K562 (cell line): ENCODE data around the gene ELMO1. TPM values are rescaled to one million over a fixed set of nuclear protein-coding genes. Genes with fewer than 3 reads are reported as not detected.
A peak's percentile ranks its signal among the peaks of the same experiment; 100 is the strongest.

Source experiments
- ATAC-seq: fragments of 200-7000 bp; cut with Tn5 transposase; 3 replicates; pipeline ENCODE4 v1.9.1; 2020; ENCODE audit warnings: moderate library complexity
- BruUV-seq: library from RNA; stranded (reverse); fragments of 400-500 nt; replicated peaks from 2 replicates; lab custom pipeline; 2021; lab: Mats Ljungman, UMichigan
- CTCF ChIA-PET: fragments of 300-600 bp; formaldehyde crosslinking; extraction: SDS; loops from one replicate; lab custom pipeline; 2021; ENCODE audit warnings: low intra/inter-chr PET ratio; lab: Yijun Ruan, JAX
- POLR2A ChIA-PET: fragments of 300-600, 350-650 bp; sonication (Branson Sonifier 250); formaldehyde crosslinking; extraction: SDS; loops from one replicate; lab custom pipeline; 2021; ENCODE audit warnings: antibody characterized with exemption, inconsistent platforms; lab: Yijun Ruan, JAX
- DNase-seq, 4 experiments: peaks; one replicate each; pipeline versions ENCODE4 v3.0.0 to v3.0.0-alpha.2; 2011 to 2018; ENCODE audit warnings: low spot score in 3 of 4, mixed read lengths in 3 of 4; ENCODE audit errors: extremely low read depth in 1 of 4
- FAIRE-seq: peaks from 2 replicates; lab custom pipeline; 2011; peaks lifted over from hg19 to GRCh38; lab: Jason Lieb, UNC
- H2AFZ ChIP-seq: 2 replicates; pipeline ENCODE4 v1.6.0; 2011; ENCODE audit warnings: low read depth, low read length, control low read depth, inconsistent platforms
- H3K27ac ChIP-seq: fragments of 200-600 bp; 3 replicates; pipeline ENCODE4 v1.8.0; 2011; ENCODE audit warnings: low read depth, mild to moderate bottlenecking, control low read depth, inconsistent platforms, low read length, moderate library complexity, mixed read lengths; ENCODE audit errors: extremely low read depth
- H3K27me3 ChIP-seq, 2 experiments: fragments of 300-600 bp in 1 of 2; 2 replicates in 1 of 2; 3 replicates in 1 of 2; pipeline versions ENCODE4 v1.6.0 to v1.8.0; 2011; ENCODE audit warnings: inconsistent platforms in 2 of 2, low read length in 2 of 2, mild to moderate bottlenecking in 1 of 2, mixed read lengths in 1 of 2, moderate library complexity in 1 of 2; ENCODE audit not compliant: control insufficient read depth in 2 of 2, insufficient read depth in 2 of 2
- H3K36me3 ChIP-seq: fragments of 300-600 bp; 3 replicates; pipeline ENCODE4 v1.8.0; 2011; ENCODE audit warnings: mild to moderate bottlenecking, low read length, inconsistent platforms; ENCODE audit not compliant: control insufficient read depth, insufficient read depth
- H3K4me1 ChIP-seq, 2 experiments: fragments of 200-600 bp in 1 of 2; replicated peaks in 1 of 2; 2 replicates in 1 of 2; 3 replicates in 1 of 2; pipeline versions ENCODE4 v1.5.1 to v1.8.0; 2011; ENCODE audit warnings: inconsistent platforms in 2 of 2, low read length in 2 of 2, mild to moderate bottlenecking in 1 of 2, mixed read lengths in 1 of 2, moderate library complexity in 1 of 2; ENCODE audit not compliant: control insufficient read depth in 2 of 2, insufficient read depth in 2 of 2
- H3K4me2 ChIP-seq: 2 replicates; pipeline ENCODE4 v1.6.1; 2011; ENCODE audit warnings: low read length, control low read depth, inconsistent platforms, mixed read lengths; ENCODE audit not compliant: insufficient read depth
- H3K4me3 ChIP-seq: fragments of 200-600 bp; sonication (generic), shearing (Covaris generic); 2 replicates; pipeline ENCODE4 v1.5.1; 2016; ENCODE audit warnings: control low read depth, inconsistent platforms
- H3K79me2 ChIP-seq: fragments of 200-600 bp; 3 replicates; pipeline ENCODE4 v1.8.0; 2011; ENCODE audit warnings: low read length, inconsistent platforms; ENCODE audit not compliant: control insufficient read depth, insufficient read depth
- H3K9ac ChIP-seq, 2 experiments: 2 replicates each; pipeline versions ENCODE4 v1.6.0 to v1.6.1; 2011; ENCODE audit warnings: low read depth in 2 of 2, low read length in 2 of 2, control low read depth in 1 of 2, inconsistent platforms in 1 of 2, mild to moderate bottlenecking in 1 of 2, mixed read lengths in 1 of 2; ENCODE audit not compliant: insufficient read depth in 1 of 2
- H3K9me1 ChIP-seq: one replicate; pipeline ENCODE4 v1.6.0; 2011; ENCODE audit warnings: inconsistent platforms, mild to moderate bottlenecking, low read length, moderate library complexity; ENCODE audit not compliant: control insufficient read depth, insufficient read depth
- H3K9me3 ChIP-seq: replicated peaks from 2 replicates; pipeline ENCODE4 v1.5.1; 2011; ENCODE audit warnings: low read depth, low read length, inconsistent platforms; ENCODE audit not compliant: control insufficient read depth, insufficient read depth
- H4K20me1 ChIP-seq: replicated peaks from 2 replicates; pipeline ENCODE4 v1.6.1; 2011; ENCODE audit warnings: low read length, inconsistent platforms, mixed read lengths; ENCODE audit not compliant: control insufficient read depth, insufficient read depth
- DNMT1 ChIP-seq: fragments of 450-650 bp; IDR thresholded peaks from 2 replicates; pipeline ENCODE4 v1.6.1; 2016; ENCODE audit warnings: antibody characterized with exemption, mild to moderate bottlenecking
- KLF13 ChIP-seq: fragments of 450-650 bp; IDR thresholded peaks from 2 replicates; pipeline ENCODE4 v1.6.1; 2016; ENCODE audit warnings: missing genetic modification characterization, low read depth, mild to moderate bottlenecking, missing compliant biosample characterization, moderate library complexity, borderline replicate concordance
- TAF15 ChIP-seq: fragments of 200-400 bp; formaldehyde crosslinking; IDR thresholded peaks from 2 replicates; pipeline ENCODE4 v1.6.1; 2017; ENCODE audit warnings: mild to moderate bottlenecking, low read depth, low read length, moderate library complexity
- TCF3 ChIP-seq: sonication (generic); formaldehyde crosslinking; IDR thresholded peaks from 2 replicates; pipeline ENCODE4 v1.4.0; 2020; ENCODE audit warnings: mild to moderate bottlenecking, missing genetic modification reagents
- ZNF3 ChIP-seq: fragments of 250-450 bp; sonication (Bioruptor Pico); IDR thresholded peaks from 2 replicates; pipeline ENCODE4 v1.5.0; 2021; ENCODE audit warnings: mild to moderate bottlenecking, moderate library complexity
- WGBS: fragments of 100-300 bp; shearing (Covaris generic); methylation state at CpG from one replicate; pipeline ENCODE4 v1.1.6; 2016; ENCODE audit warnings: low coverage, mixed read lengths; ENCODE audit not compliant: insufficient coverage; ENCODE audit errors: missing lambda C conversion rate; 5-methylcytosine and 5-hydroxymethylcytosine counted together
- in situ Hi-C: fragments of 300-500 bp; cut with MboI; formaldehyde crosslinking; loops from 4 replicates; pipeline ENCODE4 v1.15.0; 2018; ENCODE audit warnings: inconsistent platforms, mixed read lengths
- intact Hi-C: fragments of 100-400 bp; cut with micrococcal nuclease; formaldehyde crosslinking; loops from 2 replicates; pipeline ENCODE4 v1.14.2; 2022
- polyA plus RNA-seq, 8 experiments: library from polyadenylated mRNA; depleted of rRNA in 4 of 8; stranded (reverse) in 5 of 8; unstranded in 3 of 8; fragments of >200 nt; fragmentation: Nextera tagmentation in 2 of 8; fragmentation: Illumina TruSeq in 1 of 8; extraction: Ambion mirVana in 2 of 8; extraction: Trizol in 1 of 8; gene quantifications; 2 replicates each; pipeline versions ENCODE4 v1.2.1 to v1.2.3, GENCODE V29; 2011 to 2014; ENCODE audit warnings: inconsistent platforms in 1 of 8, missing spikeins in 1 of 8
- total RNA-seq, 7 experiments: library from RNA; depleted of rRNA in 6 of 7; stranded (reverse); fragments of >200 nt in 6 of 7; fragmentation: Illumina TruSeq in 2 of 7; extraction: Trizol in 2 of 7; gene quantifications; 2 replicates each; pipeline versions ENCODE4 v1.2.1 to v1.2.3, GENCODE V29; 2011 to 2021; ENCODE audit warnings: low replicate concordance in 1 of 7
- TF ChIP-seq, protein P1 (sequence below): fragments of 450-650 bp; IDR thresholded peaks from 2 replicates; pipeline ENCODE4 v1.6.1; 2016

Gene ELMO1
- total and polyA plus RNA-seq, 9 of the 15 experiments (the other 6 are each of a cell fraction or from before 2014, with no cell fraction given), result 0.36 to 7.2 (median 3.6) TPM

DNA sequence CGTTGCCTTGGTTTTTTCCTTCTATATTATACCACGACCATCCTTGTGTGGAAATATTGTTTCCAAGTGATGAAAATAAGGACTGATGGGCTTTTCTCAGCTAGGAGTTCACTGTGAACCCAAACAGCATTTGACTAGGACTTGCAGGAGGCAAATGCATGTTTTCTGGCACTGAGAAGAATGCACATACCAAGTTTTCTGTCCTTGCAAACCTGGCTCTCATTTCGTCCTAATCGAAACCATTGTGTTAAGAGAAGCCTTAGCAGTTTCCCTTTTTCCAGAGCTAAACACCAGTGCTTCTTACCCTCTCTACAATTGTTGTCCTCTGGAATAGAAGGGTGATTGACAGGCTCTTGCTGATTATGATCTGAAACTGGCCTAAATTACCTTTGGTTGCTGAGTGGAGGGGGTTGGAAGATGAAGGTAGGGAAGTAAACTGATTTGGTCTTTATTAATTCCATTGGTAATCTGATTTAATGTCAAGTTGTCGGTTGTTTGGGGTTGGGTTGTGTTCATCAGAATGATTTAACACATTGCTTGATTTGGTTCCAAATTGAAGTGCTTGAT, 33.1 kb upstream of the ELMO1 start:
- Histone ChIP-seq H3K27me3 (no peaks in the 10 kb centered on the region), H3K9me1 (no peaks in the 10 kb centered on the region), H3K36me3 (no peaks in the 10 kb centered on the region), H3K9ac (no peak overlapping the region), H3K9me3 (no peaks in the 10 kb centered on the region), H4K20me1 (no peaks in the 10 kb centered on the region), H3K4me1 (no peaks in the 10 kb centered on the region), H3K79me2 (no peaks in the 10 kb centered on the region), H3K4me2 (no peak overlapping the region), H2AFZ (no peak overlapping the region), H3K4me3 (no peak overlapping the region), H3K27ac (no peak overlapping the region)
- no peak for TF ChIP-seq TAF15
- TF ChIP-seq TCF3 (CRISPR knock-in tag), result no peak
- TF ChIP-seq, protein P1, sequence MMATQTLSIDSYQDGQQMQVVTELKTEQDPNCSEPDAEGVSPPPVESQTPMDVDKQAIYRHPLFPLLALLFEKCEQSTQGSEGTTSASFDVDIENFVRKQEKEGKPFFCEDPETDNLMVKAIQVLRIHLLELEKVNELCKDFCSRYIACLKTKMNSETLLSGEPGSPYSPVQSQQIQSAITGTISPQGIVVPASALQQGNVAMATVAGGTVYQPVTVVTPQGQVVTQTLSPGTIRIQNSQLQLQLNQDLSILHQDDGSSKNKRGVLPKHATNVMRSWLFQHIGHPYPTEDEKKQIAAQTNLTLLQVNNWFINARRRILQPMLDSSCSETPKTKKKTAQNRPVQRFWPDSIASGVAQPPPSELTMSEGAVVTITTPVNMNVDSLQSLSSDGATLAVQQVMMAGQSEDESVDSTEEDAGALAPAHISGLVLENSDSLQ, result peak; percentile 58
- no peak for TF ChIP-seq DNMT1
- no peak for TF ChIP-seq ZNF3
- TF ChIP-seq KLF13 (tag), result no peak
- CTCF ChIA-PET, result no interaction called here
- no peak for ATAC-seq
- in situ Hi-C loops, result no loop called here
- intact Hi-C loops, result no loop called here
- no peak for DNase-seq
- FAIRE-seq, result no peak
- WGBS, result 1% methylated on average over 5 of the region's 5 CpGs
- BruUV-seq, result no TSS peak
- POLR2A ChIA-PET, result interaction anchor here (0.9 kb wide), 1 partner anchor 13 kb away, joined by 4 read pairs; no protein-coding TSS in a partner anchor
